ENCODE measurements around the gene EML4.
A peak's percentile ranks its signal among the peaks of the same experiment; 100 is the strongest.

The EML4 gene

DNA sequence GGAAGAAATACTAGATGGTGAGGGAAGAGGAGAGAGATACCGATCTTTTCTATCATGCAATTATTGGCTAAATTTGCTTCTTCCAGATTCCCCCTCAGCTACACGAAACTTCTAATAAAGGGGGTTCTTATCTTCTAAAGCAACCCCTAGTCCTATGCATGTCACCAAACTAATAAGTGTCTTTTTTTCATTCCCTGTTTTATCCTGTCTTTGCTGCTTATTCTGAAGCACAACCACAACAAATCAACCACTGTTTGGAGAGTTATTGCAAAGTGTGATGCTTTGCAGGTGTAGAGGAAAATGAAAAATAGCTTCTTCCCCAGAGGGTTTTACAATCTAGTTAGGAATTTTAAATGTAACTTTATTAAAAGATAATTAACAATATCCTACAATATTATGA lies 60.8 kb downstream of the EML4 start:
- no peak for DNase-seq

DNA sequence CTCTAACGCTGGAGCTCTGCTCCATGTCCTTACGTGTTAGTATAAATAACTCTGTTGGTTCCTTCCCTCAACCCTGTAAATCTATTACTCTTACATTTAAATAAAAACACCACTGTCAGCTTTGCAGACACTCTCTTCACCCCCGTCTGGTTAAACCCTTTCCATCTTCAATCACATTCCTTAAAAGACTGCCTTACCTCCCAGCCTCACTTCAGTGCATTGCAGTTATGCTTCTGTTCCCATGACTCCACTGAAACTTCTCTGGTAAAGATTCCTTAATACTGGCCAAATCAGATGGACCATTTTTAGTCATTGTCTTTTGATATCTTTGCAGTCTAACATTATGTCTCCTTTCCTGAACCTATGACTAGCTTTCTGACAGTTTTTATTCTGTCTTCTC lies 61.7 kb downstream of the EML4 start:
- no peak for DNase-seq

DNA sequence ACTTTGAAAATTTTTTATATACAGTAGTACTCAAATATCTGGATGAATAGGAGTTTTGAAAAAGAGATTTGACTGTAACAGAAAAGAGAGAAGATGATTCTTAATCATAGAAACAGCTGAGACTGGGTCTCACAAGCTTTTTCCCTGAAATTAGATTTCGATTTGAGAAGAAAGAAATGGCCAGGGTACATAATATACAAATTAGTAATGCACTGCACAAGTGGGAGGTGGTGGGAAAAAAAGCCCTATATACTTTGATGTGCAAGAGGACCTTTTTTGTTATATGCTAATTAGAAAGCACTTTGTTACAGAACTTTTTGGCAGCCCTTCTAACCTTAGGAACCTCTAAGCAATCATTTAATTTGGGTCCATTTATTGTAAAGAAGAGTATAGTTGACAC lies 62.9 kb downstream of the EML4 start:
- no peak for DNase-seq

DNA sequence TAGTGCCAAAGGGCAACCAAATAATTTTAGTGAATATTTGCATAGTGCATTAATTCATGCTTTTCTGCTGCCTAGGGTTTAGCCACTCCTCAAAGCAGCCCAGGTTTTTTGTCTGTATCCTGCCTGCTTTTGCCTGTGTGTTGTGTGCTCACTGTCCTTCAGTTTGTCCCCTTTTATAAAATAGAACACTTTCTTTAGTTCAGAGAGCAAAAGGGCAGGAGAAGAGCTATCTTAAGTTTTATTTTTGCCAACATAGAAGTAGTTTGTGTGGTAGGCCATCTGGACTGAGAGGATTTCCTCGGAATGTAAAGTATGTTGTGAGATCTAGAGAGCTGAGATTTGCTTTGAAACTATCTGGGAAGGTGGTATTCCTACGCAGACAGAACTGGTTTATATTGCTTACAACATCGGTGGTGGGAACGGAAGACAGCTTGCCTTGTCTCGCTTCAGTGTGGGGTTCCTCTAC lies 64.9 kb downstream of the EML4 start:
- no peak for DNase-seq

DNA sequence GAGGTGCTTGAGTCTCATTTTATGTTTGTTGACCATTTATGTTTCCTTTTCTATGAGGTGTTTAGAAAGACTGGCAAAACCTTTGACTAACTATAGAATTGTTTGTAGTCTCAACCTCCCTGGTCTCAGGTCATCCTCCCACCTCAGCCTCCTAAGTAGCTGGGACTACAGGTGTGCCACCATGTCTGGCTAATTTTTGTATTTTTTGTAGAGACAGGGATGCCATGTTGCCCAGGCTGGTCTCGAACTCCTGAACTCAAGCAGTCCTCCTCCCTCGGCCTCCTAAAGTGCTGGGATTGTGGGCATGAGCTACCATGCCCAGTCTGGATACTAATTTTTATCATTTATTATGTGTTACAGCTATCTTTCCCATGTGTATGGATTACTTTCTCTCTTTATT lies 67.8 kb downstream of the EML4 start:
- no peak for DNase-seq

DNA sequence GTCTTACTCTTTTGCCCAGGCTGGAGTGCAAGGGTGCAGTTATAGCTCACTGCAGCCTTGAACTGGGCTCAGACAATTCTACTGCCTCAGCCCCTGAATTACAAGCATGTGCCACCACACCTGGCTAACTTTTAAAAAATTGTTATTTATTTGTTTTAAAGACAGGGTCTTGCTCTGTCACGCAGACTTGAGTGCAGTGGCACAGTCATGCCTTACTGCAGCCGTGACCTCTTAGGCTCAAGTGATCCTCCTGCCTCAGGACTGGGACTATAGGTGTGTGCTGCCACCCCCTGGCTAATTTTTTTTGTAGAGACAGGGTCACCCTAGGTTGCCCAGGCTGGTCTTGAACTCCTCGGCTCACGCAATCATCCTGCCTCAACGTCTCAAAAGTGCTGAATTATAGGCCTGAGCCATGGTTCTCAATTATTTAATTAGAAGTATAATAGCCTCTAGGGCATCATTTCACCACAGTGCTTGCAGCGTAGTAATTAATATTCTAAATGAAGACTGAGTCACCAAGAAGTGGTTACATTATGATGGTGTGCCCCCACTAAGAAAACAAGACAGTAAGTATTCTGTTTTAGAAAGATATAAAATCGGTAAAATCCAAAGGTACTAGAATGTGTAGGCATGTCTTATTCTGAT lies 69.6 kb downstream of the EML4 start:
- peak; percentile 66 for DNase-seq

DNA sequence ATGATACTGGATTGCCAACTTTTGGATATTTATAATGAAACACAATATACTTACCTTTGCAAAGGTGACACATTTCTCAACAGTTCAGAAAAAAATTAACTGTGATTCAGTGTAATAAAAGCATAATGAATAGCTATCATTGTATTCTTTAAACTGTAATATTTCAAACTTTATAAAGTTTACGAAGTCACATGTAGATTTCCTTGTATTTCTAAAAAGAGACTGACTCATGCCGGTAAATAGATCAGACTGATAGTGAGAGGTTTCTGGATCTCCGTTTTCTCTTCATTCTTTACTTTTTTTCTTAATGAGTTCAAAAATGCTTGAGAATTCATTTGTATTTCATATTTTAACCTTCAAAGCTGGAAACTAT lies 70.1 kb downstream of the EML4 start:
- no peak for DNase-seq

DNA sequence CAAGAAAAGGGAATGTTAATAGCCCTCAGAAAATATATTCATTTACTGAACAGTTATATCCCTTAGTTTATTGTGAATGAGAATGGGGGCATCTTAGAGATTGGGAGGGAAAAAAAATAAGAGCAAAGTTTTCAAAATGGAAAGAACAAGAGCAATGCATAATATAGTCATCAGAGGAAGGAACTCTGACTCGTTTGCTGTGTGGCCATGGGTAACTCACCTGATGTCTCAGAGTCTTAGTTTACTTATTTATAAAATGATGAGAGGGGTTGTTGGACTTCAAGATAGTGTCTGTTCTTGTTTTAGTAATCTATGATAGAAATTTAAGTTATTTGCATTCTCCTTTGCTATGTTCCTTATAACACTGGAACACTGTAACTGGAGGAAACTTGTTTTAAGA lies 70.7 kb downstream of the EML4 start:
- DNase-seq = no peak

DNA sequence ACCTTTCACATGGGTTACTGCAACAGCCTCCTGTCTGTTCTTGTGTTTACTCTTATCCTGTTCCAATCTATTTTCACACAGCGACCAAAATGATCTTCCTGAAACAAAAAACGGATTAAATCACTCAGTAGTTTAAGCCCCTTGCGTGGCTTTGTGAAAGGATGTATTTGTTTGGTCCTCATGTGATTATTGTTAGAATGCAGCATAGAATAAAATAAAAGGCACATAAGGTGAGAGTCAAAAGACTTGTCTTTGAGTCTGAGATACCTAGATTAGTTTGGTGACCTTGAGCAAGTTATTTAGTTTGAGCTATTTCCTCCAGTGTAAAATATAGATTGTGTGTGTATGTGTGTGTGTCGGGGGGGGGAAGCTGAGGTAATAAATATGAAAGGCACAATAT lies 72.4 kb downstream of the EML4 start:
- no peak for DNase-seq

DNA sequence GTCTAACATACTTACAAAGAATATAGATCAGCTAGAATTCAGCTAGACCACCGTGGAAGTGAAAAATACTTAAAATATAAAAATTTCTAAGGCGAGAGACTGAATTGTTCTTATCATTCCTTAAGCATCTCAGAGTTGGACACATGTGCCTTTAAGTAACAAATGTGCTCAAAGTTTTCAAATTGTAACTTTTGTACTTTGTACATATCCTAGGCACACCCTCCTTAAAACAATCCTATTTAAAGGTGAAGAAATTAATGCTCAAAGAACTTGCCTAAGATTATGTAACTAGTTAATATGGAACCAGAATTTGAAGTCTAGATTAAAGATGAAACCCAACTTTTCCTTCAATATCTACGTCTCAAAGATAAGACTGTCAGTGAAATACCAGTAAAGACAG lies 74.1 kb downstream of the EML4 start:
- no peak for DNase-seq

DNA sequence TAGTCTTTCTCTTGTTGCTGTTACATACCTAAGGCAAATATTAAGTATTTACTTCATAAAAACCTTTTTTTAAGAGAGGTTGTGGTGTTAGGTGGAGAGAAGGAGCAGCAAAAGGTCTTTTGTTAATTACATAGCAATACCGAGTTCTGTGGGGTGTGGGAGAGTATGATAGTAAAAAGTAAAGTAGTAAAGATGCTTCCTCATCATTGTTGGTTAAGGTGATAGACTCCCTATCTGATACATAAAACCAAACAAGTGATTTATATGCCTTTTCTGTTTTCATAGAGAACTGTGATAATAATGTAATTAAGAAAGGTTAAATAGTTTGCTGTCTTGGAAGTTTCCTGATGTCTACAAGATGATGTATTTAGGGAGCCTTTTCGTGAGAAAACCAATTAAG lies 75.4 kb downstream of the EML4 start:
- DNase-seq = no peak

DNA sequence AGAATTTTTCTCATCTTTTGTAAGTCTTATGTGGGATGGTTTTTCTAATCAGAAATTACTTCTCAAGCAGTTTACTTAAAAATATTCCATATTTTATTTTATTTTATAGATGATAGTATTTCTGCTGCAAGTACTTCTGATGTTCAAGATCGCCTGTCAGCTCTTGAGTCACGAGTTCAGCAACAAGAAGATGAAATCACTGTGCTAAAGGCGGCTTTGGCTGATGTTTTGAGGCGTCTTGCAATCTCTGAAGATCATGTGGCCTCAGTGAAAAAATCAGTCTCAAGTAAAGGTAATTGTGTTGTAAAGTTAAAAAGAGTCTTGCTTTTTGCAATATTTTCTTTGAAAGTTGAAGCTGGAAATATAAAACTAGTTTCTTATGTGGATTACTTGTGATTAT lies 76.2 kb downstream of the EML4 start:
- no peak for DNase-seq

DNA sequence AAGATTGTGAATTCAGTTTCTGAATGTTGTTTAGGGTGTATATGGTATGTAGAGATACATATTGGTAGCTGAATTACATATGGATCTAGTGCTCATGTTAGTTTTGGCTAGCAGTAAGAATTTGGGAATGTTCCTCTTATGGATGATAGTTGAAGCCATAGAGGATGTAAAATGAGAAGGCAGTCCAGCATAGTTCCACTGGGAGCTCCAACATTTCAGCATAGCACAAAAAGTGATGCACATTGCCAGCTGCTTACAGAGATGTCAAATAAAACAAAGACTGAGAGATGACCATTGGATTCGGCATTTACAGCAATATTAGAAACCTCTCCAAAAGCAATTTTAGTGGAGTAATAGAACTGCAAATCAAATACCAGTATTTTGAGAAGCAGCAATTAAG lies 77.4 kb downstream of the EML4 start:
- DNase-seq = no peak

DNA sequence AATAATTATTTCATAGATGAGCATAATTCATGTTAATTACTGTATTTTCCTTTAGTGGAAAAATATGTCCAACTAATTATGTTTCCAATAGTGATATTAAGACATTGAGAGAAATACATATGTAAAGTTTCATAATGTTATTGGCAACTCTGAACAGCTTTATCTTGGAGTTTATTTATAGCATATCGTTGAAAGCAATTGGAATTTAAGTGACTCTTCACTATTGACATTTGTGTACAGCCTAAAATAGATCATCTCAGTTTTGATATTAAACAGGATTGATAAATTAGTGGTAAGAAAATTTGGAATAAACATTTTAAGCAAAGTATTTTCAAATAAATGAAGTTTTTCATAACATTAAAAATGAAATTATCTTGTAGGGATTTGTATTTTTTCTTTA lies 79.7 kb downstream of the EML4 start:
- no peak for DNase-seq

DNA sequence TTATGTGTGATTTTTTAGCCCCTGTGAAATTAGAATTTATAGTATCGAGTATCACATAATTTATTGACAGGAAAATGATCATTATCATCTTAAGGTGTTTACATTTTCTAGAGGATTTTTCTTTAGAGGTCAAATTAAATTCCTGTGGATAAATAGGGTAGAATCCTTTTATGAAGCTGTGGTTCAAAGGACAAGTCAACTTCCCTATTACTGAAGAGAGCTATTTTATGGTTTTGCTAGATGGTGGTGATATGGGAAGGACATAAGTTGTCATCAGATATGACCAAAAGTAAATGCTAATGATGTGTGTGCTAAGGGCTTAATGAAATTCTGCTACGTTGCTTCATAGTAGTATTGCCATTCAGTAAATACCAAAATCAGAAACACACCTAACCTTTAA lies 80.1 kb downstream of the EML4 start:
- DNase-seq = no peak

DNA sequence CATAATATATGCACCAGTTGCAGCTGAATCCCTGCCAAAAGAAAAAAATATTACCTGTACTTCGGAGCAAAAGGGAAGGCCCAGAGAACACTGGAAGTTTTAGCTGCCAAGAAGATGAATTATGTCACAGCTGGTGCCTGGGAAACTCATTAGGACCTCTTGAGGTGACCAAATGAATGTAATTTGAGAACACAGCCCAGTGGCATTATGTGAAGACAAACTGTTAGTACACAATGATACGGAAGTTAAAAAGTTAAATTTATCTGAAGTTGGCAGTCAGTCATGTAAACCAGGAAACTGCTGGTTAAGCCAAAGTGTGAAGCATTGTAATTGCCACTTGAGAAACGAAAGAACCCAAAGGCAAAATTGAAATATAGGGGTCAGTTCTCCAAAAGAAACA lies 80.7 kb downstream of the EML4 start:
- no peak for DNase-seq

DNA sequence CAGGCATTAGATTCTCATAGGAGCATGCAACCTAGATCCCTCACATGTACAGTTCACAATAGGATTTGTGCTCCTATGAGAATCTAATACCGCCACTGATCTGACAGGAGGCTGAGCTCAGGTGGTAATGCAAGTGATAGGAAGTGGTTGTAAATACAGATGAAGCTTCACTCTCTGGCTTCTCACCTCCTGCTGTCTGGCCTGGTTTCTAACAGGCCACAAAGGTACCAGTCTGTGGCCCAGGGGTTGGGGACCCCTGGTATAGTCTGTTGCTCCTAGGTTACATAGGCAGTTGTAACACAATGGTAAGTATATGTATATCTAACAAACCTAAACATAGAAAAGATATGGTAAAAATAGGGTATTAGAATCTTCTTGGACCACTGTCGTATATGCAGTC lies 81.8 kb downstream of the EML4 start:
- DNase-seq = no peak

DNA sequence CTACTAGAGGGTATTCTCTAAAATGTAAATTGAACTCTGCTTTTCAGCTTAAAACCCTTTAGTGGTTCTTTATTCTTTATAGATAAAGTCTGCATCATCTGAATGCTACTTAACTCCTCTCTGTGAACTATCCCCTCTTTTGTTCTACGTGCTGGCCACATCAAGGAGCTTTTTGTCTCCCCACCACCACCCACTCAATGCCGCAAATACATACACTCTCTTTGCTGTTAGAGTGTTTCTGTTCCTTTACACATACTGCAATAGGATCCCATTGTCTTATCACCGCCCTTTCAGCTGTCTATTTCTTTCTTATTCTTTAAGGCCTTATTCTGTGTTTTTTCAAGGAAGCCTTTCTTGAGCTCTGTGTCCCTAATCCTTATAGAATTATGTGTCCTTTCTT lies 83.3 kb downstream of the EML4 start:
- DNase-seq = peak; percentile 31

DNA sequence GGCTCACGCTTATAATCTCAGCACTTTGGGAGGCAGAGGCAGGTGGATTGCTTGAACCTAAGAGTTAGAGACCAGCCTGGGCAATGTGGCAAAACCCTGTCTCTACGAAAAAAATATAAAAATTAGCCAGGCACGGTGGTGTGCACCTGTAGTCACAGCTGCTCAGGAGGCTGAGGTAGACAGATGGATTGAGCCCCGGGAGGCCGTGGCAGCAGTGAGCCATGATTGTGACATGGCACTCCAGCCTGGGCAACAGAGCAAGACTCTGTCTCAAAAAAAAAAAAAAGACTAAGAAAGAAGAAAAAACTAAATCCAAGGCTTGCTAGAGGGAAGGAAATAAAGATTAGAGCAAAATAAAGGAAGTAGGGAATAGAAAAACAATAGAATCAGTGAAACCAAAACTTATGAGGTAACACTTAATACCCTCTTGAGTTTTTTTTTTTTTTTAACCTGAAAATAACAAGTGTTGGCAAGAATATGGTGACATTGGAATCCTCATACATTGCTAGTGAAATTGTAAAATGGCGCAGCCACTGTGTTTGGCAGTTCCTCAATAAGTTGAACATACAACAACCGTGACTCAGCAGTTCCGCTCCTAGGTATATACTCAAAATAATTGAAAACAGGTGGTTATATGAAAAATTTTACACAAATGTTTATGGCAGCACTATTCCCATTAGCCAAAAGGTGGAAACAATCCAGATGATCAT lies 85.2 kb downstream of the EML4 start:
- no peak for DNase-seq

DNA sequence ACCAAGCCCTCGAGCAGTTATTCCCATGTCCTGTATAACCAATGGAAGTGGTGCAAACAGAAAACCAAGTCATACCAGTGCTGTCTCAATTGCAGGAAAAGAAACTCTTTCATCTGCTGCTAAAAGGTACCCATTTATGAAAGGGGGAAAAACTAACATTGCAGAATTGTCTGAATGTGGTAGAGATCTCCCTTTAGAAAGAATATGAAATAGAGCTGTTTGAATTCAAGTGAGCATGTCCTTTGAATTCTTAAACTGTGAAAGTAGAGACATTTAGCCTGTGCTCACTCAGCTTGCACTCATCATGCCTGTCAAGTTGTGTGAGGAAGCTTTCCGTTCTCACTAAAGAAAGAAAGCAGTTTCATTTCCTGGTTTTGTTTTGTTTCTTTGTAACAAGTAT lies 87.4 kb downstream of the EML4 start:
- DNase-seq = peak; percentile 24

DNA sequence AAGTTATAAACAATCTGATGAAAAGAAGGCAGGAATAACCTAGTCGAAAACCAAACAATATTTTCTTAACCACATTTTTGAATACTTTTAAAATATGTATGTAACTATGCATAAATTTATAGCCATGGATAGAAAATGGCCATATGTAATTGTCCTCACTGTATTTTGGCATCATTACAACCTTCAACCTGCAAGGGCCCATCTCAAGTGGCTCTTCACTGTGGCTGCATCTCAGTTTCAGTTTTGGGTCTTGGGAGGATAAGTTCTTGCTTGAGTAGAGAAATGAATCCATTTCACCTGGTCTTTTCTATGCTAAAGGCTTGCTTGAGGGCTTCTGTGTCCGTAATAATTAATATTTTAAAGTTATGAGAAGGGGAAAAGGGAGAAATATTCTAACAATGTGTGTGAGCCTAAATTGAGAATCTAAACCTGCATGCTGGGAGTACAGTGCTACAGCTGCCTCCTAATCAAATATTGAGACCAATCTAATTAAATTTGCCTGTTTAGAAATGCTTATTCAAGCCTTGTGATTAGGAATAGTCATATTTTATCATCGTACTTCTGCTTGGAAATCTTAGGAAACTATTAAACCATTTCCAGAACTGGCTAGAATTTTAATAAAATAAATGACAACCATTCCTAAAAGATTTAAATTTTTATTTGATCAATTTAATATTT lies 92.5 kb downstream of the EML4 start:
- no peak for DNase-seq

DNA sequence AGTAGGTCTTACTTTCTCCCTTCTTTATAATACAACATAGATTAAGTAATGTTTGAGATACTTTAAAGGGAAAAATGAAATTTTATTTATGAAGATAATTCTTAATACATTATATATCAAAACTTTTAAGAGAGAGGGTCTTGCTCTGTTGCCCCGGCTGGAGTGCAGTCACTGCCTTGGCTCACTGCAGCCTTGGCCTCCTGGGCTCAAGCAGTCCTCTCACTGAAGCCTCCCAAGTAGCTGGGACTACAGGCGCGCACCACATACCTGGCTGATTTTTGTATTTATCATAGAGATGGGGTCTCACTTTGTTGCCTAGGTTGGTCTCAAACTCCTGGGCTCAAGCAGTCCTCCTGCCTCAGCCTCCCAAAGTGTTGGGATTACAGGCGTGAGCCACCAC lies 97.1 kb downstream of the EML4 start:
- DNase-seq = no peak

DNA sequence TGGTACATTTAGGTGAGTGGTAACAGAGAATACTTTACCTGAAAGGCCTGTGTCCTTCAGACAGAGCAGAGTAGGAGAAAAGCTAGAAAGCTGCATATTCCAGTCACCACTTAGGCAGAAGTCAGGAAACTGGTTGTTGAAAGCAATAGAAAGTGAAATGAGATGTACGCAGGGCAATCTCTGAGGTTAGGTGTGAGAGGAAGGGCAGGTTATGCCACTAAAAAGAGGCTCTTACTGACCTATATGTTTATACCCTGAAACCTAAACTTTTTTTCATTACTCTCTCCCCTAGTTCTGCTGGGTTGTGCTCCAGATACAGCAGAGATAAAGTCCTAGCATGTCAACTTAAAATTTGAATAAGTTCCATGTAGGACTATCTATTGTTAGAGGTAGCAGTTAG lies 98.4 kb downstream of the EML4 start:
- peak; percentile 24 for DNase-seq

DNA sequence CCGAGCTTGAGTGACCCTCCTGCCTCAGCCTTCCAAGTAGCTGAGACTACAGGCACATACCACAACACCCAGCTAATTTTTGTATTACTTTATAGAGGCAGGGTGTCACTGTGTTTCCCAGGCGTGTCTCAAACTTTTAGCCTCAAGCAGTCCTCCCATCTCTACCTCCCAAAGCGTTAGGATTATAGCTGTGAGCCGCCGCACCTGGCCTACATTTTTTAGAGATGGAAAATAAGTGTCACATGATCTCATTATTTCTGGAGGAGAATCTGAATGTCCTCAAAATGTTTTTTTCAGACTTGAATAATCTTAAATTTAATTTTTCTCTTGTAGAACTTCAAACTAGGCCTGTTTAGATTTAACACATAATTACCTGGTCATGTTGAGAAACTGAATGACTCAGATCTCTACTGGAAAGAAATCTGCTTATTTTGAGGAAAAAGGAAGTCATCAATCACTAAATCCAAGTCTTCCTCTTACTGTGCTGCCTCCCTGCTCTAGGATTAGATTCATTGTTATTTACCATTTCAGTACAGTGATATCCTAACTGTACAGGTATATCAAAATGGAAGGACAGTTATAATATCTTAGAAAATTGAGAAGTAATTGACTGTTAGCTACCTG lies 99.5 kb downstream of the EML4 start:
- DNase-seq = no peak

Data from CD4-positive, alpha-beta T cell treated with Interleukin-17A for 1 hour (primary cell).